Measurements from ENCODE around the gene AMMECR1.
A peak's percentile ranks its signal among the peaks of the same experiment; 100 is the strongest.

The AMMECR1 gene

DNA sequence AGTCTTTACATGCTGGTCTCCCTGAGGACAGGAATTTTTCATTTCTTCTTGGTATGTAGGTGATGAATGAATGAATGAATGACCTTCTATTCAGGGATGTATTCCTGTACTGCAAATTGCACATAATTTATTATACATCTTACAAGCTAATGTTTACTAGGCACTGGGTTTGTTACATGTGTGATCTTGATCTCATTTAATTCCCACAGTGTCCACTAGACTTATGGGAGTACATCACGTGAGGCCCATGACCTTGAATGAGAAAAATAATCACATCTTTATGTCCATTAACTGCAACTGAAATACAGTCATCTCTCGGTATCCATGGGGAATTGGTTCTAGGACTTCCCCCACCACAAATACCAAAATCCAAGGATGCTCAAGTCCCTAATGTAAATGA lies 164.6 kb downstream of the AMMECR1 start:
- TF ChIP-seq, protein P1, sequence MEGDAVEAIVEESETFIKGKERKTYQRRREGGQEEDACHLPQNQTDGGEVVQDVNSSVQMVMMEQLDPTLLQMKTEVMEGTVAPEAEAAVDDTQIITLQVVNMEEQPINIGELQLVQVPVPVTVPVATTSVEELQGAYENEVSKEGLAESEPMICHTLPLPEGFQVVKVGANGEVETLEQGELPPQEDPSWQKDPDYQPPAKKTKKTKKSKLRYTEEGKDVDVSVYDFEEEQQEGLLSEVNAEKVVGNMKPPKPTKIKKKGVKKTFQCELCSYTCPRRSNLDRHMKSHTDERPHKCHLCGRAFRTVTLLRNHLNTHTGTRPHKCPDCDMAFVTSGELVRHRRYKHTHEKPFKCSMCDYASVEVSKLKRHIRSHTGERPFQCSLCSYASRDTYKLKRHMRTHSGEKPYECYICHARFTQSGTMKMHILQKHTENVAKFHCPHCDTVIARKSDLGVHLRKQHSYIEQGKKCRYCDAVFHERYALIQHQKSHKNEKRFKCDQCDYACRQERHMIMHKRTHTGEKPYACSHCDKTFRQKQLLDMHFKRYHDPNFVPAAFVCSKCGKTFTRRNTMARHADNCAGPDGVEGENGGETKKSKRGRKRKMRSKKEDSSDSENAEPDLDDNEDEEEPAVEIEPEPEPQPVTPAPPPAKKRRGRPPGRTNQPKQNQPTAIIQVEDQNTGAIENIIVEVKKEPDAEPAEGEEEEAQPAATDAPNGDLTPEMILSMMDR (IDR thresholded peaks at IDR 0.05), result no peak
- no peaks in the 10 kb centered on the region for H3K9me3 ChIP-seq
- DNase-seq, result no peak

DNA sequence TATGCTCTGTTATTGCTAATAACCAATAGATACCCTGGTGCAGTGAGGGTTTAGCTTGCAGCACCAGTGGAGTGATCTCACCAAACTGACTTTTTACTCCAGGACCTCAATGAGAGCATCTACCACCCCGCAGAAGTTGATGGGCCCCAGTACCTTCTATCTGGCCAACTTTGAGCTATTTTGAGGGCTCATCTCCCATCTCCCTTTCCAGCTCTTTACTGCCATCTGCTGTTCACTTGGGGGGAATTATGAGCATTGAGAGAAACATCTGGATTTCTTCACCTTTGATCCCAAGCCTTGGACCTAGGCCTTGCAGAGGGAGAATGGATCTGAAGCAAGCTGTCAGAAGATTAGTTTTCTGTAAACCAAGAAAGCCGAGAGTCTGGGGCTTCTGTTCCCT lies 171.4 kb downstream of the AMMECR1 start:
- H3K27ac ChIP-seq, result peak overlapping the region; percentile 45 to 62

More for the DNA sequence above, 164.6 kb downstream of the AMMECR1 start:
- Histone ChIP-seq H3K27me3 (no peaks in the 10 kb centered on the region), H3K4me1 (no peaks in the 10 kb centered on the region), H3K27ac (no peak overlapping the region), H3K36me3 (no peaks in the 10 kb centered on the region), H3K4me3 (no peak overlapping the region)
- intact Hi-C loops (cut with DNase I; ENCODE audit: low total_unique reads), result no loop called here

DNA sequence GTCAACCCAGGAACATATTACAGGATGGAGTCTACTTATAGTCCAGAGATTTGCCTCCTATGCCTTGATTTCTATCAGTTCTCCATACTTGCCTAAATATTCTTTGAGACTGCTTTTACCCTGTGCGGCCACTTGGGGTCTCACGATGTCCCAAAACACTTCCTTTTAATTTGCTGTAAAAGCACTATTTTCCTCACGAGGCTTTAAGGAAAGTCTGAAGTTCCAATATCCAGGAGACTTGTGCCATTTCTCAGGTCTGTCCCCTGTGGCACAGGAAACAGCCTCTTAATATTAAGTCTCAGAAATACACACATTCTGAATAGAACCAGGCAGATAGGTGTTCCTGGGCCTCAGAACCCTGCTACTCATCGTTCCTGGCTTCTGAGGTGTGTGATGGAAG lies 172.0 kb downstream of the AMMECR1 start:
- peak in 1 of 2 donors; percentile 23 for DNase-seq
- TF ChIP-seq, protein P1 (IDR thresholded peaks at IDR 0.05), result peak; percentile 22 to 41
- Histone ChIP-seq H3K4me3 (no peak overlapping the region), H3K27ac (peak overlapping the region; percentile 45 to 62), H3K9me3 (no peaks in the 10 kb centered on the region), H3K4me1 (peaks cover 0 to 41% (median 18%) of the 10 kb centered on the region in 4 donors), H3K36me3 (no peaks in the 10 kb centered on the region), H3K27me3 (no peaks in the 10 kb centered on the region)
- intact Hi-C loops (cut with DNase I; ENCODE audit: low total_unique reads), result loop anchor here (5.0 kb wide), 1 partner anchor 239 kb away; no protein-coding TSS in a partner anchor

More for the DNA sequence above, 171.4 kb downstream of the AMMECR1 start:
- DNase-seq, result peak in 1 of 2 donors; percentile 22
- Histone ChIP-seq H3K36me3 (no peaks in the 10 kb centered on the region), H3K4me1 (peaks cover 0 to 41% (median 18%) of the 10 kb centered on the region in 4 donors), H3K9me3 (no peaks in the 10 kb centered on the region), H3K4me3 (no peak overlapping the region), H3K27me3 (no peaks in the 10 kb centered on the region)
- intact Hi-C loops (cut with DNase I; ENCODE audit: low total_unique reads), result loop anchor here (5.0 kb wide), 1 partner anchor 239 kb away; no protein-coding TSS in a partner anchor
- TF ChIP-seq, protein P1 (IDR thresholded peaks at IDR 0.05), result peak; percentile 49 to 52

DNA sequence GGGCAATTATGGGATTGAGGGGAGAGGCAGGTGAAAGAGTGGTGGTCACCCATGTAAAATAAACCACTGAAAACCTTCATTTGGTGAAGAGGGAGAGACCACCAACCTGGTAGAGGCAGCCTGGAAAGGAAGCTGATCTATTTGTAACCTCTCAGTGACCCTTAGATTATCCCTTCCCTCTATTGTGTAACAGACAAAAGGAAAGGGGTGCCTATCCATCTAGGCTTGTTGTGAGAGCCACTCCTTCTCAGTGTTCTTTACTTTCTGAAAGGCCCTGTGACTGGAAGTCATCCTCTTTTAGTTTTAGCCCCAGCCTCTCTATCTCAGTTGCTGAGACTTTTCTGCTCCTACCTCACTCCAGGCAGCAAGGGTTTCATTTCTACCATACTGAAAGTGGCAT lies 172.6 kb downstream of the AMMECR1 start:
- TF ChIP-seq, protein P1 (IDR thresholded peaks at IDR 0.05), result no peak
- Histone ChIP-seq H3K36me3 (no peaks in the 10 kb centered on the region), H3K4me1 (peaks cover 0 to 41% (median 18%) of the 10 kb centered on the region in 4 donors), H3K27me3 (no peaks in the 10 kb centered on the region), H3K27ac (peak overlapping the region; percentile 45 to 62), H3K9me3 (no peaks in the 10 kb centered on the region), H3K4me3 (no peak overlapping the region)
- intact Hi-C loops (cut with DNase I; ENCODE audit: low total_unique reads), result loop anchor here (5.0 kb wide), 1 partner anchor 238 kb away; no protein-coding TSS in a partner anchor
- DNase-seq, result no peak

Measured in tibial artery (tissue), 4 donors.